Mesothelial cell of epicardium (in vitro differentiated cells): ENCODE results near the gene CDH23. TPM values are rescaled to one million over a fixed set of nuclear protein-coding genes. Genes with fewer than 3 reads are reported as not detected.

Experiments
- DNase-seq, 2 experiments: peaks; one replicate each; pipeline ENCODE4 v3.0.0; 2021; ENCODE audit warnings: low spot score in 2 of 2; ENCODE audit not compliant: unreplicated experiment in 2 of 2
- H3K27ac Mint-ChIP-seq: 2 replicates; pipeline ENCODE4 v1.8.0; 2021; ENCODE audit warnings: mixed read lengths
- H3K27me3 Mint-ChIP-seq: 2 replicates; pipeline ENCODE4 v1.8.0; 2021; ENCODE audit warnings: low read depth, mixed read lengths
- H3K36me3 Mint-ChIP-seq: 2 replicates; pipeline ENCODE4 v1.8.0; 2021; ENCODE audit warnings: mixed read lengths
- H3K4me1 Mint-ChIP-seq: 2 replicates; pipeline ENCODE4 v1.8.0; 2021; ENCODE audit warnings: mixed read lengths
- H3K4me3 Mint-ChIP-seq: 2 replicates; pipeline ENCODE4 v1.8.0; 2021; ENCODE audit warnings: mild to moderate bottlenecking, moderate library complexity, mixed read lengths
- H3K9me3 Mint-ChIP-seq: 2 replicates; pipeline ENCODE4 v1.8.0; 2021; ENCODE audit warnings: mixed read lengths
- total RNA-seq: library from RNA; stranded (reverse); gene quantifications from 3 replicates; pipeline ENCODE4 v1.2.1, GENCODE V29; 2021
- TF ChIP-seq, protein P1 (sequence below): fragments of 200-600 bp; sonication (generic); IDR thresholded peaks from one replicate; pipeline ENCODE4 v1.5.0; 2021; ENCODE audit warnings: antibody characterized with exemption; ENCODE audit not compliant: unreplicated experiment

CDH23 gene
- total RNA-seq, 1 donor from 2014 or later: 2.5 TPM

DNA sequence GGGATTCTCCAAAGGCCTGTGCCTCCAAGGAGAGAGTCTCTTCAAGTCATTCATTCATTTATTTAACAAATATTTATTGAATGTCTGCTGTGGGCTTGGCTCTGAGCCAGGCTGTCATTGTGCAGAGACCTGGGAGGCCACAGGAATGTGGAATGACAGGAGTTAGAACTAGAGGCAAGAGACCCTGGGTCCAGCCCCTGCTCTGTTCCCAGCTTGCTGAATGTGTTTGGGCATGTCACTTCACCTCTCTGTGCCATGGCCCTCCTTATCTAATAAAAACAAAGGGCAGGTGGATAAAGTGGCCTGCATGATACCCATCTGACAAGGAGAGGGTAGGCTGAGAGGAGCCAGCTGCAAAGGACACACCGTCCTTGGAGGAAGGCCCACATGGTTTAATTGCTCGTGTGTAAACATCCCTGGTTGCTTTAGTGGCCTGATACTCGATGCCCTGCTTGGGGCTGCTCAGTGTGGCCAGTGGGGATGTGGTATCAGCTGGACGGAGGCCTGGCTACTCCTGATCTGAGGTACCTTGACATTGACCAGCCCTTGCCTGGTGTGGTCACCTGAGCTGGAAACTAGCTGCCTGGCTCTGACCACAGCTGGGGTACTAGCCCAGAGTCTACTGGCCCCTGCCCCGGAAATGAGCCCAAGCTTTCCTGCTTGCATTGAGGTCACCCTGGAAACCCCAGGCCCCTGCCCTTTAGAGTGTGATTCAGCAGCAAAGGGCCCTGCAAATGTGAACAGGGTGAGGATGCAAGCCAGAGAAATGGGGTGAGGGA lies 116.2 kb downstream of the CDH23 start:
- TF ChIP-seq, protein P1, sequence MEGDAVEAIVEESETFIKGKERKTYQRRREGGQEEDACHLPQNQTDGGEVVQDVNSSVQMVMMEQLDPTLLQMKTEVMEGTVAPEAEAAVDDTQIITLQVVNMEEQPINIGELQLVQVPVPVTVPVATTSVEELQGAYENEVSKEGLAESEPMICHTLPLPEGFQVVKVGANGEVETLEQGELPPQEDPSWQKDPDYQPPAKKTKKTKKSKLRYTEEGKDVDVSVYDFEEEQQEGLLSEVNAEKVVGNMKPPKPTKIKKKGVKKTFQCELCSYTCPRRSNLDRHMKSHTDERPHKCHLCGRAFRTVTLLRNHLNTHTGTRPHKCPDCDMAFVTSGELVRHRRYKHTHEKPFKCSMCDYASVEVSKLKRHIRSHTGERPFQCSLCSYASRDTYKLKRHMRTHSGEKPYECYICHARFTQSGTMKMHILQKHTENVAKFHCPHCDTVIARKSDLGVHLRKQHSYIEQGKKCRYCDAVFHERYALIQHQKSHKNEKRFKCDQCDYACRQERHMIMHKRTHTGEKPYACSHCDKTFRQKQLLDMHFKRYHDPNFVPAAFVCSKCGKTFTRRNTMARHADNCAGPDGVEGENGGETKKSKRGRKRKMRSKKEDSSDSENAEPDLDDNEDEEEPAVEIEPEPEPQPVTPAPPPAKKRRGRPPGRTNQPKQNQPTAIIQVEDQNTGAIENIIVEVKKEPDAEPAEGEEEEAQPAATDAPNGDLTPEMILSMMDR: no peak
- H3K4me3 Mint-ChIP-seq: no peak overlapping the region
- H3K27me3 Mint-ChIP-seq: no peaks in the 10 kb centered on the region
- H3K9me3 Mint-ChIP-seq: no peaks in the 10 kb centered on the region
- peak overlapping the region; percentile 71 for H3K27ac Mint-ChIP-seq
- H3K4me1 Mint-ChIP-seq: peaks cover 39% of the 10 kb centered on the region
- peak; percentile 54 to 76 for DNase-seq
- H3K36me3 Mint-ChIP-seq: no peaks in the 10 kb centered on the region

DNA sequence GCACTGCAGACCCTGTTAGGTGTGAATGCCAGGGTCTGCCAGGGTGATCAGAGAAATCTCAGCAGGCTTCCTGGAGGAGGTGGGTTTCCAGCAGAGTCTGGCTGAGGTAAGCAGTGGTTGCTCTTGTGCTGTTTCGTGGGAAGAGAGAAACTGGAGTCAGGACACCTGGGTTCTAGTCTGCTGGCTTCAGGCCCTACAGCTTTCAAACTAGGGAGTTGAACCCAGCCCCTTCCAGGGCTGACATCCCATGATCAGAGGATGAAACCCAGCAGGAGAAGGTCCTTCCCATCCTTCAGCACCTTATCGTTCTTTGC lies 116.8 kb downstream of the CDH23 start:
- Mint-ChIP-seq H3K9me3 (no peaks in the 10 kb centered on the region), H3K27ac (no peak overlapping the region), H3K4me3 (no peak overlapping the region), H3K36me3 (no peaks in the 10 kb centered on the region), H3K4me1 (peaks cover 39% of the 10 kb centered on the region), H3K27me3 (no peaks in the 10 kb centered on the region)
- DNase-seq: no peak
- TF ChIP-seq, protein P1: no peak

DNA sequence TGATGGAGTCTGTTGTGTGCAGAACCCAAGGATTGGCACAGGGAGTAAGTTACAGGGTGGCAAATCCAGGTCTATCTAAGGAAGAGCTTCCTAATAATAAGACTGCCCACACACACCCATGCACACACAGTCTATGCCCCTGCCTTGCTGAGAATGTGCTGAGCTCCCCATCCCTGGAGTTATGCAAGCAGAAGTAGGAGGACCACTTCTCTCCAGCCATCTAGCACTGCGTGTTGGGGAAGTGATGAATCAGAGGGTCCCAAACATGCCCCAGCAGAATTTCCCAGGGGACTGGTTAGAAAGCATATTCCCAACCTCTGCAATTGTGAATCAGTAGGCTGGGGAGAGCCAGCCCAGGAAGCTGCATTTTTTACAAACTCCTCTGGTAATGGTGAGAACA lies 117.2 kb downstream of the CDH23 start:
- H3K36me3 Mint-ChIP-seq: no peaks in the 10 kb centered on the region
- H3K4me1 Mint-ChIP-seq: peaks cover 39% of the 10 kb centered on the region
- H3K27me3 Mint-ChIP-seq: no peaks in the 10 kb centered on the region
- TF ChIP-seq, protein P1: no peak
- no peak for DNase-seq
- H3K27ac Mint-ChIP-seq: no peak overlapping the region
- no peak overlapping the region for H3K4me3 Mint-ChIP-seq
- no peaks in the 10 kb centered on the region for H3K9me3 Mint-ChIP-seq

DNA sequence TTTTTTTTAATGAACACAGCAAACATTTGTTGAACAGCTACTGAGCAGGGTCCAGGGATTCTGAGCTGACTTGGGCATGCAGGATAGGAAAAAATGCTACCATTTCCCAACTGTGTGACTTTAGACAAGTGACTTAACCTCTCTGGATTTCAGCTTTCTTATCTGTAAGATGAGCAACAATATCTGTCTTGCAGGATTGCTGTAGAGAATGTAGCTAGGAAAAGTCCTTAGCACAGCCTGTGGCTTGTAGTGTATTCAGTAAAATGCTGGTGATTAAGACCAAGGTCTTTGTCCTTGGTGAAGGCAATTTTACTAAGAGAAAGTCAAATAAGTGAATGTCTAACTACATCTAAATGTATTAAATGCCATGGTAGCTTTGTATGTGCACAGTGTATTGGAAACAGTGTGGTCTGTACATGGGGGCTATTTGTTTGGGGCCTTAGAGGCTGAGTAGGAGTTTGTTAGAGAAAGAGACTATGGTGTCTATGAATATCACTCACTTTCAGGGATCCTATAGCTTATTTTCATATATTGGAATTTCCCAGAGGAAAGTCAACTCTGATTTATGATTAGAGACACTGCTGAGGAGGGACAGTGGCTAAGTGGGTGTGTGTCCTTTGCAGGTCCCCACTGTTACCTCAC lies 118.9 kb downstream of the CDH23 start:
- peaks cover 39% of the 10 kb centered on the region for H3K4me1 Mint-ChIP-seq
- no peaks in the 10 kb centered on the region for H3K9me3 Mint-ChIP-seq
- DNase-seq: no peak
- no peak overlapping the region for H3K4me3 Mint-ChIP-seq
- H3K36me3 Mint-ChIP-seq: no peaks in the 10 kb centered on the region
- H3K27ac Mint-ChIP-seq: no peak overlapping the region
- TF ChIP-seq, protein P1: no peak
- no peaks in the 10 kb centered on the region for H3K27me3 Mint-ChIP-seq

DNA sequence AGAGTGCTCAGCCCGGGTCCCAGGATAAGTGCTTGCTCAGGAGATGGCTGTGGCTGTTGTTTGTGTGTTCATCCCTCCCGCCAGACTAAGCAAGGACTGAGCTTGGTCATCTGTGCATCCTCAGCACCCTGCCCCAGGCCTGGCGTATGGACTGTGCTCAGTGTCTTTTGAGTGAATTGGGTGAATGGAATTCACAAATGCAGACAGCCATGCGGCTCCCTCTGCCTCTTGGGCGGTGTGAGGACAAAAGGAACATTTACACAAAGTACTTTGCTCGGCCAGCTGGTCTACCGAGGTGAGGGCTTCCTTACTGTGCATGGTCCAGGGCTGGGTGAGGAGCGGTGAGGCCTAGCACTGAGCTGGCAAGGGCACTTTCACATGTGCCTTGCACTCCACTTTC lies 120.2 kb downstream of the CDH23 start:
- no peak overlapping the region for H3K27ac Mint-ChIP-seq

More for the DNA sequence above, 120.2 kb downstream of the CDH23 start:
- DNase-seq: no peak
- Mint-ChIP-seq H3K4me1 (peaks cover 37% of the 10 kb centered on the region), H3K9me3 (no peaks in the 10 kb centered on the region), H3K27me3 (no peaks in the 10 kb centered on the region), H3K36me3 (no peaks in the 10 kb centered on the region), H3K4me3 (no peak overlapping the region)
- TF ChIP-seq, protein P1: no peak
